GM12892 (cell line): Measurements from ENCODE around the gene UTP25.

Experiments used
- POLR2A ChIP-seq: IDR thresholded peaks from 2 replicates; pipeline ENCODE4 v1.6.1; 2011; ENCODE audit warnings: low read depth, low read length, control low read depth
- POLR2AphosphoS5 ChIP-seq: IDR thresholded peaks from 2 replicates; pipeline ENCODE4 v1.6.1; 2011; ENCODE audit warnings: low read depth, low read length, control low read depth

GRCh38 chr1:209822706-209823105 is 5.1 kb upstream of the UTP25 start:
- no peak for TF ChIP-seq POLR2A
- TF ChIP-seq POLR2AphosphoS5: no peak
